Measurements from ENCODE around the gene STK38L. TPM values are rescaled to one million over a fixed set of nuclear protein-coding genes. Genes with fewer than 3 reads are reported as not detected.

STK38L gene
- polyA plus RNA-seq, 1 donor (not counting 4 experiments of a cell fraction or from before 2014, with no cell fraction given), result 25.4 TPM

- H3K27ac ChIP-seq (ENCODE audit: control insufficient read depth, insufficient read depth, low read length), result no peak overlapping the region
- H3K79me2 ChIP-seq (ENCODE audit: control insufficient read depth, insufficient read depth, low read length), result peaks cover 4% of the 10 kb centered on the region
- no peak for TF ChIP-seq EZH2 (IDR thresholded peaks at IDR 0.05; ENCODE audit: low read length)
- TF ChIP-seq, protein P1, sequence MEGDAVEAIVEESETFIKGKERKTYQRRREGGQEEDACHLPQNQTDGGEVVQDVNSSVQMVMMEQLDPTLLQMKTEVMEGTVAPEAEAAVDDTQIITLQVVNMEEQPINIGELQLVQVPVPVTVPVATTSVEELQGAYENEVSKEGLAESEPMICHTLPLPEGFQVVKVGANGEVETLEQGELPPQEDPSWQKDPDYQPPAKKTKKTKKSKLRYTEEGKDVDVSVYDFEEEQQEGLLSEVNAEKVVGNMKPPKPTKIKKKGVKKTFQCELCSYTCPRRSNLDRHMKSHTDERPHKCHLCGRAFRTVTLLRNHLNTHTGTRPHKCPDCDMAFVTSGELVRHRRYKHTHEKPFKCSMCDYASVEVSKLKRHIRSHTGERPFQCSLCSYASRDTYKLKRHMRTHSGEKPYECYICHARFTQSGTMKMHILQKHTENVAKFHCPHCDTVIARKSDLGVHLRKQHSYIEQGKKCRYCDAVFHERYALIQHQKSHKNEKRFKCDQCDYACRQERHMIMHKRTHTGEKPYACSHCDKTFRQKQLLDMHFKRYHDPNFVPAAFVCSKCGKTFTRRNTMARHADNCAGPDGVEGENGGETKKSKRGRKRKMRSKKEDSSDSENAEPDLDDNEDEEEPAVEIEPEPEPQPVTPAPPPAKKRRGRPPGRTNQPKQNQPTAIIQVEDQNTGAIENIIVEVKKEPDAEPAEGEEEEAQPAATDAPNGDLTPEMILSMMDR (optimal IDR thresholded peaks at IDR 0.05 in 1 of 3, IDR thresholded peaks at IDR 0.05 in 1 of 3, conservative IDR thresholded peaks at IDR 0.05 in 1 of 3; ENCODE audit: extremely low read depth in 1 of 3, insufficient read depth in 2 of 3, low read length in 3 of 3), result no peak
- FAIRE-seq (no peak), DNase-seq (ENCODE audit: low read depth, low spot score) (no peak)
- H3K9ac ChIP-seq (ENCODE audit: control insufficient read depth, extremely low read depth, insufficient read depth, low read length), result no peak overlapping the region
- H2AFZ ChIP-seq (ENCODE audit: control insufficient read depth, low read length), result no peak overlapping the region
- no peak overlapping the region for H3K4me2 ChIP-seq (ENCODE audit: control insufficient read depth, extremely low read depth, insufficient read depth, low read depth, low read length)
- H3K4me1 ChIP-seq (ENCODE audit: control insufficient read depth, extremely low read depth, insufficient read depth, low read length), result no peaks in the 10 kb centered on the region
- H3K27me3 ChIP-seq (ENCODE audit: control insufficient read depth, extremely low read depth, insufficient read depth, low read length), result no peaks in the 10 kb centered on the region
- dilution Hi-C loops (cut with MboI; ENCODE audit: extremely low pct_ligation_motif_present, low sequenced_read_pairs), result no loop called here
- H3K9me1 ChIP-seq (ENCODE audit: control insufficient read depth, extremely low read depth, insufficient read depth, low read length), result peaks cover 4% of the 10 kb centered on the region
- H4K20me1 ChIP-seq (ENCODE audit: control insufficient read depth, extremely low read depth, insufficient read depth, low read length), result no peaks in the 10 kb centered on the region
- no peaks in the 10 kb centered on the region for H3K36me3 ChIP-seq (ENCODE audit: control insufficient read depth in 2 of 2, extremely low read depth in 1 of 2, insufficient read depth in 2 of 2, low read length in 2 of 2)
- H3K9me3 ChIP-seq (ENCODE audit: control insufficient read depth, low read depth, low read length), result no peaks in the 10 kb centered on the region
- no peak overlapping the region for H3K4me3 ChIP-seq (ENCODE audit: control insufficient read depth in 2 of 3, extremely low read depth in 1 of 3, insufficient read depth in 2 of 3, low read depth in 1 of 3, low read length in 3 of 3)
Observed at GRCh38 chr12:27276275-27276674, 32.2 kb downstream of the STK38L start.

- H3K9me1 ChIP-seq (ENCODE audit: control insufficient read depth, extremely low read depth, insufficient read depth, low read length), result peaks cover 4% of the 10 kb centered on the region
- H3K27ac ChIP-seq (ENCODE audit: control insufficient read depth, insufficient read depth, low read length), result no peak overlapping the region
- no peaks in the 10 kb centered on the region for H3K79me2 ChIP-seq (ENCODE audit: control insufficient read depth, insufficient read depth, low read length)
- TF ChIP-seq, protein P1 (optimal IDR thresholded peaks at IDR 0.05 in 1 of 3, IDR thresholded peaks at IDR 0.05 in 1 of 3, conservative IDR thresholded peaks at IDR 0.05 in 1 of 3; ENCODE audit: extremely low read depth in 1 of 3, insufficient read depth in 2 of 3, low read length in 3 of 3), result no peak
- no peak overlapping the region for H3K4me3 ChIP-seq (ENCODE audit: control insufficient read depth in 2 of 3, extremely low read depth in 1 of 3, insufficient read depth in 2 of 3, low read depth in 1 of 3, low read length in 3 of 3)
- DNase-seq (ENCODE audit: low read depth, low spot score) (no peak), FAIRE-seq (no peak)
- no peaks in the 10 kb centered on the region for H3K9me3 ChIP-seq (ENCODE audit: control insufficient read depth, low read depth, low read length)
- H3K27me3 ChIP-seq (ENCODE audit: control insufficient read depth, extremely low read depth, insufficient read depth, low read length), result no peaks in the 10 kb centered on the region
- H3K4me1 ChIP-seq (ENCODE audit: control insufficient read depth, extremely low read depth, insufficient read depth, low read length), result no peaks in the 10 kb centered on the region
- H3K4me2 ChIP-seq (ENCODE audit: control insufficient read depth, extremely low read depth, insufficient read depth, low read depth, low read length), result no peak overlapping the region
- H3K36me3 ChIP-seq (ENCODE audit: control insufficient read depth in 2 of 2, extremely low read depth in 1 of 2, insufficient read depth in 2 of 2, low read length in 2 of 2), result no peaks in the 10 kb centered on the region
- dilution Hi-C loops (cut with MboI; ENCODE audit: extremely low pct_ligation_motif_present, low sequenced_read_pairs), result no loop called here
- no peaks in the 10 kb centered on the region for H4K20me1 ChIP-seq (ENCODE audit: control insufficient read depth, extremely low read depth, insufficient read depth, low read length)
- H3K9ac ChIP-seq (ENCODE audit: control insufficient read depth, extremely low read depth, insufficient read depth, low read length), result no peak overlapping the region
- no peak overlapping the region for H2AFZ ChIP-seq (ENCODE audit: control insufficient read depth, low read length)
Observed at GRCh38 chr12:27277846-27278260, 33.8 kb downstream of the STK38L start.
